IMR-90 (cell line): ENCODE data around the gene PTH1R. TPM values are rescaled to one million over a fixed set of nuclear protein-coding genes. Genes with fewer than 3 reads are reported as not detected.
A peak's percentile ranks its signal among the peaks of the same experiment; 100 is the strongest.

Source experiments
- ATAC-seq: fragments of 200-7000 bp; cut with Tn5 transposase; 2 replicates; pipeline ENCODE4 v1.9.1; 2020; ENCODE audit warnings: low read depth, mild to moderate bottlenecking, moderate library complexity
- BruUV-seq: library from RNA; stranded (reverse); fragments of 400-500 nt; replicated peaks from 2 replicates; lab custom pipeline; 2021; lab: Mats Ljungman, UMichigan
- CTCF ChIA-PET: fragments of 300-600 bp; formaldehyde crosslinking; extraction: SDS; loops from one replicate; lab custom pipeline; 2021; ENCODE audit warnings: antibody characterized with exemption; lab: Yijun Ruan, JAX
- POLR2A ChIA-PET: fragments of 300-600 bp; sonication (Branson Sonifier 250); formaldehyde crosslinking; loops from one replicate; lab custom pipeline; 2022; ENCODE audit warnings: antibody characterized with exemption; ENCODE audit not compliant: unreplicated experiment; lab: Charles Lee
- DNase-seq: peaks from one replicate; pipeline ENCODE4 v3.0.0; 2013
- H2AFZ ChIP-seq: replicated peaks from 2 replicates; pipeline ENCODE3; 2013; ENCODE audit warnings: low read length, mild to moderate bottlenecking; ENCODE audit not compliant: poor library complexity
- H2AK5ac ChIP-seq: 2 replicates; pipeline ENCODE4 v1.6.1; 2013; ENCODE audit warnings: low read depth, low read length, inconsistent platforms
- H2AK9ac ChIP-seq: replicated peaks from 2 replicates; pipeline ENCODE3; 2013; ENCODE audit warnings: mild to moderate bottlenecking, low read depth, low read length, moderate library complexity; ENCODE audit not compliant: poor library complexity
- H2BK120ac ChIP-seq: 2 replicates; pipeline ENCODE4 v1.6.1; 2013; ENCODE audit warnings: low read depth, low read length, inconsistent platforms
- H2BK15ac ChIP-seq: 3 replicates; pipeline ENCODE4 v1.6.1; 2013; ENCODE audit warnings: low read depth, low read length, inconsistent platforms
- H2BK20ac ChIP-seq: 2 replicates; pipeline ENCODE4 v1.6.1; 2013; ENCODE audit warnings: low read depth, mild to moderate bottlenecking, inconsistent platforms, low read length, moderate library complexity
- H2BK5ac ChIP-seq: 2 replicates; pipeline ENCODE4 v1.6.1; 2013; ENCODE audit warnings: mild to moderate bottlenecking, low read depth, low read length, inconsistent platforms; ENCODE audit not compliant: poor library complexity, severe bottlenecking
- H3K14ac ChIP-seq: replicated peaks from 2 replicates; pipeline ENCODE4 v1.6.1; 2013; ENCODE audit warnings: low read depth, low read length, inconsistent platforms
- H3K18ac ChIP-seq: 2 replicates; pipeline ENCODE4 v1.6.1; 2013; ENCODE audit warnings: low read depth, low read length, control low read depth
- H3K23ac ChIP-seq: 2 replicates; pipeline ENCODE4 v1.6.1; 2013; ENCODE audit warnings: low read depth, low read length, inconsistent platforms
- H3K27ac ChIP-seq: 2 replicates; pipeline ENCODE4 v1.5.1; 2013; ENCODE audit warnings: mild to moderate bottlenecking, control low read depth, low read length; ENCODE audit not compliant: insufficient read depth
- H3K27me3 ChIP-seq: 2 replicates; pipeline ENCODE4 v1.6.1; 2013; ENCODE audit warnings: low read length; ENCODE audit not compliant: control insufficient read depth, insufficient read depth
- H3K36me3 ChIP-seq: 2 replicates; pipeline ENCODE4 v1.6.1; 2013; ENCODE audit warnings: low read length, mixed read lengths; ENCODE audit not compliant: control insufficient read depth, insufficient read depth
- H3K4ac ChIP-seq: 2 replicates; pipeline ENCODE4 v1.6.1; 2013; ENCODE audit warnings: low read depth, low read length, inconsistent platforms
- H3K4me1 ChIP-seq: 2 replicates; pipeline ENCODE4 v1.6.1; 2013; ENCODE audit warnings: low read length, mixed read lengths; ENCODE audit not compliant: control insufficient read depth, insufficient read depth
- H3K4me2 ChIP-seq: 2 replicates; pipeline ENCODE4 v1.6.1; 2013; ENCODE audit warnings: low read depth, mild to moderate bottlenecking, control low read depth, low read length, moderate library complexity
- H3K4me3 ChIP-seq: 2 replicates; pipeline ENCODE4 v1.5.1; 2013; ENCODE audit warnings: low read depth, mild to moderate bottlenecking, control low read depth, low read length, moderate library complexity; ENCODE audit not compliant: insufficient read depth
- H3K56ac ChIP-seq: 2 replicates; pipeline ENCODE4 v1.6.1; 2013; ENCODE audit warnings: low read length, inconsistent platforms; ENCODE audit not compliant: insufficient read depth; ENCODE audit errors: extremely low read depth
- H3K79me1 ChIP-seq, 2 experiments: 2 replicates each; pipeline ENCODE4 v1.6.1; 2013; ENCODE audit warnings: low read length in 2 of 2, inconsistent platforms in 1 of 2, low read depth in 1 of 2
- H3K9ac ChIP-seq: 2 replicates; pipeline ENCODE4 v1.6.1; 2013; ENCODE audit warnings: low read depth, low read length, control low read depth
- H3K9me1 ChIP-seq: 2 replicates; pipeline ENCODE4 v1.6.1; 2013; ENCODE audit warnings: low read length, inconsistent platforms; ENCODE audit not compliant: insufficient read depth
- H3K9me3 ChIP-seq: 2 replicates; pipeline ENCODE4 v1.6.1; 2013; ENCODE audit warnings: low read length; ENCODE audit not compliant: control insufficient read depth, insufficient read depth
- H4K20me1 ChIP-seq: 2 replicates; pipeline ENCODE4 v1.6.1; 2013; ENCODE audit warnings: low read length, inconsistent platforms; ENCODE audit not compliant: insufficient read depth
- H4K5ac ChIP-seq: 2 replicates; pipeline ENCODE4 v1.6.1; 2013; ENCODE audit warnings: mild to moderate bottlenecking, low read depth, low read length, control low read depth
- H4K8ac ChIP-seq, 2 experiments: 2 replicates each; pipeline ENCODE4 v1.6.1; 2013; ENCODE audit warnings: low read depth in 2 of 2, low read length in 2 of 2, control low read depth in 1 of 2, inconsistent platforms in 1 of 2
- H4K91ac ChIP-seq: 2 replicates; pipeline ENCODE4 v1.6.1; 2013; ENCODE audit warnings: low read depth, low read length, inconsistent platforms; ENCODE audit not compliant: insufficient read depth
- BHLHE40 ChIP-seq: fragments of 150-350 bp; IDR thresholded peaks from 2 replicates; pipeline ENCODE4 v1.6.1; 2016; ENCODE audit warnings: mild to moderate bottlenecking, low read depth, low read length
- CEBPB ChIP-seq: IDR thresholded peaks from 2 replicates; pipeline ENCODE4 v1.6.1; 2012; ENCODE audit warnings: low read depth, low read length, improper control_type of control experiment
- MAFK ChIP-seq: IDR thresholded peaks from 2 replicates; pipeline ENCODE4 v1.6.1; 2012; ENCODE audit warnings: low read depth, low read length, improper control_type of control experiment
- MXI1 ChIP-seq: IDR thresholded peaks from 2 replicates; pipeline ENCODE4 v1.6.1; 2012; ENCODE audit warnings: low read depth, mild to moderate bottlenecking, low read length, moderate library complexity, borderline replicate concordance
- NFE2L2 ChIP-seq: fragments of 150-350 bp; IDR thresholded peaks from 2 replicates; pipeline ENCODE4 v1.6.1; 2016; ENCODE audit warnings: low read depth, mild to moderate bottlenecking, low read length
- SMC3 ChIP-seq: fragments of 150-350 bp; IDR thresholded peaks from 2 replicates; pipeline ENCODE4 v1.6.1; 2016; ENCODE audit warnings: low read depth, mild to moderate bottlenecking, antibody characterized with exemption, low read length, moderate library complexity
- WGBS, 2 experiments: methylation state at CpG; one replicate each; pipeline versions ENCODE4 v1.1.5 to v1.1.7; 2013; ENCODE audit warnings: missing lambda C conversion rate in 2 of 2; ENCODE audit not compliant: insufficient read length in 1 of 2; ENCODE audit errors: extremely low coverage in 2 of 2; 5-methylcytosine and 5-hydroxymethylcytosine counted together
- dilution Hi-C: fragments of 300-500 bp; cut with HindIII; formaldehyde crosslinking; loops from one replicate; pipeline ENCODE4 v1.14.3; 2018; ENCODE audit warnings: low sequenced_read_pairs; ENCODE audit not compliant: unreplicated experiment
- in situ Hi-C: fragments of 300-500 bp; cut with MboI; formaldehyde crosslinking; loops from 3 replicates; pipeline ENCODE4 v1.14.3; 2019; ENCODE audit warnings: low sequenced_read_pairs, inconsistent platforms, mixed read lengths
- intact Hi-C: fragments of 100-400 bp; cut with micrococcal nuclease; formaldehyde crosslinking; loops from 2 replicates; pipeline ENCODE4 v1.10.0; 2022
- polyA plus RNA-seq, 3 experiments: library from polyadenylated mRNA; depleted of rRNA; stranded (reverse); fragments of >200 nt; gene quantifications; 2 replicates each; pipeline ENCODE4 v1.2.3, GENCODE V29; 2012; ENCODE audit warnings: low replicate concordance in 1 of 3
- total RNA-seq: library from RNA; depleted of rRNA; stranded (reverse); fragments of >200 nt; gene quantifications from 2 replicates; pipeline ENCODE4 v1.2.3, GENCODE V29; 2012
- TF ChIP-seq, protein P1 (sequence below): fragments of 150-350 bp; IDR thresholded peaks from 2 replicates; pipeline ENCODE4 v1.6.1; 2016; ENCODE audit warnings: low read depth, mild to moderate bottlenecking, low read length, moderate library complexity, borderline replicate concordance
- TF ChIP-seq, protein P2 (sequence below): fragments of 150-350 bp; IDR thresholded peaks from 2 replicates; pipeline ENCODE4 v1.6.1; 2017; ENCODE audit warnings: mild to moderate bottlenecking, antibody characterized with exemption, low read length, low read depth

PTH1R gene
- total and polyA plus RNA-seq, 2 of the 4 experiments (the other 2 are of a cell fraction) = 0.15 to 0.18 TPM

DNA sequence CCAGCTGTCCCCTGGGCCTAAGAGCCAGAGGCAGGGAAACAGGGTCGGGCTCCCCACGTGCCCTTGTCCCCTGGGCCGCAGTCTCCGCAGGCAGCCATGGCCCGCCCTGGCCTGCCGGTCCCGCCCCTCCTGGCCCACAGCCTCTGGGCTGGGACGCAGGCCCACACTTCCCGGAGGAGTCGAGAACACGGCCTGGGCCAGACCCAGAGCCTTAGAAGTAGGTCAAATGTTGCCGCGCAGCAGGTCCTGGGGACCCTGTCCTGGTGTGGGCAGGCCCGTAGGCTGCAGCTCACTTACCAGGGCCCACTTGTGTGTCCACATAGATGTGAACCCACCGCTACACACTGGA, 10.0 kb upstream of the PTH1R start:
- H2BK15ac ChIP-seq = no peak overlapping the region
- no peaks in the 10 kb centered on the region for H3K9me1 ChIP-seq
- H3K36me3 ChIP-seq = no peaks in the 10 kb centered on the region
- H2BK120ac ChIP-seq = no peak overlapping the region
- DNase-seq (no peak), ATAC-seq (peak; percentile 58)
- H3K4me3 ChIP-seq = no peak overlapping the region
- 34% methylated on average over 11 of the region's 15 CpGs; no CpG with 5 or more reads in 1 of the 2 experiments for WGBS, 2 experiments
- H3K9ac ChIP-seq = no peak overlapping the region
- H3K4me2 ChIP-seq = no peak overlapping the region
- no peaks in the 10 kb centered on the region; the same call in 1 of the 2 replicates for H3K4me1 ChIP-seq
- no peak overlapping the region for H4K8ac ChIP-seq
- no peak overlapping the region for H2BK5ac ChIP-seq
- no peaks in the 10 kb centered on the region for H3K9me3 ChIP-seq
- POLR2A ChIA-PET = no interaction called here
- no peak overlapping the region for H3K56ac ChIP-seq
- no peak overlapping the region for H3K14ac ChIP-seq
- no peak overlapping the region for H3K4ac ChIP-seq
- TF ChIP-seq MXI1 = no peak
- TF ChIP-seq NFE2L2 = no peak
- no peak for TF ChIP-seq BHLHE40
- TF ChIP-seq SMC3 = no peak
- TF ChIP-seq, protein P1, sequence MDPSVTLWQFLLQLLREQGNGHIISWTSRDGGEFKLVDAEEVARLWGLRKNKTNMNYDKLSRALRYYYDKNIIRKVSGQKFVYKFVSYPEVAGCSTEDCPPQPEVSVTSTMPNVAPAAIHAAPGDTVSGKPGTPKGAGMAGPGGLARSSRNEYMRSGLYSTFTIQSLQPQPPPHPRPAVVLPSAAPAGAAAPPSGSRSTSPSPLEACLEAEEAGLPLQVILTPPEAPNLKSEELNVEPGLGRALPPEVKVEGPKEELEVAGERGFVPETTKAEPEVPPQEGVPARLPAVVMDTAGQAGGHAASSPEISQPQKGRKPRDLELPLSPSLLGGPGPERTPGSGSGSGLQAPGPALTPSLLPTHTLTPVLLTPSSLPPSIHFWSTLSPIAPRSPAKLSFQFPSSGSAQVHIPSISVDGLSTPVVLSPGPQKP = no peak
- no peak for TF ChIP-seq CEBPB
- TF ChIP-seq, protein P2, sequence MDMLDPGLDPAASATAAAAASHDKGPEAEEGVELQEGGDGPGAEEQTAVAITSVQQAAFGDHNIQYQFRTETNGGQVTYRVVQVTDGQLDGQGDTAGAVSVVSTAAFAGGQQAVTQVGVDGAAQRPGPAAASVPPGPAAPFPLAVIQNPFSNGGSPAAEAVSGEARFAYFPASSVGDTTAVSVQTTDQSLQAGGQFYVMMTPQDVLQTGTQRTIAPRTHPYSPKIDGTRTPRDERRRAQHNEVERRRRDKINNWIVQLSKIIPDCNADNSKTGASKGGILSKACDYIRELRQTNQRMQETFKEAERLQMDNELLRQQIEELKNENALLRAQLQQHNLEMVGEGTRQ = no peak
- TF ChIP-seq MAFK = no peak
- no peak overlapping the region for H3K23ac ChIP-seq
- no peaks in the 10 kb centered on the region for H4K20me1 ChIP-seq
- in situ Hi-C loops = no loop called here
- no TSS peak for BruUV-seq
- H3K27ac ChIP-seq = no peak overlapping the region
- H2AK5ac ChIP-seq = no peak overlapping the region
- CTCF ChIA-PET = no interaction called here
- no peak overlapping the region for H3K18ac ChIP-seq
- H4K91ac ChIP-seq = no peak overlapping the region
- H3K27me3 ChIP-seq = peaks cover 46% of the 10 kb centered on the region
- intact Hi-C loops = loop anchor here (5.0 kb wide), 1 partner anchor 505 kb away; no protein-coding TSS in a partner anchor
- no peaks in the 10 kb centered on the region for H3K79me1 ChIP-seq
- H4K5ac ChIP-seq = no peak overlapping the region
- dilution Hi-C loops = no loop called here
- peak overlapping the region; percentile 33 for H2AFZ ChIP-seq
- no peak overlapping the region for H2BK20ac ChIP-seq
- no peak overlapping the region for H2AK9ac ChIP-seq
